OCI-LY1 (cell line): Measurements from ENCODE around the gene C1orf35.

Source experiments
- EZH2 ChIP-seq: fragments of 200-600 bp; sonication (generic), shearing (Covaris generic); IDR thresholded peaks from 2 replicates; pipeline ENCODE4 v1.8.0; 2017; ENCODE audit warnings: borderline replicate concordance, mixed run types, mild to moderate bottlenecking, antibody characterized with exemption, low read length, moderate library complexity, mixed read lengths
- TF ChIP-seq, protein P1 (sequence below): fragments of 200-600 bp; sonication (generic), shearing (Covaris generic); IDR thresholded peaks from 2 replicates; pipeline ENCODE4 v1.5.1; 2017; ENCODE audit warnings: mild to moderate bottlenecking, antibody characterized with exemption, low read length, moderate library complexity, mixed read lengths

DNA sequence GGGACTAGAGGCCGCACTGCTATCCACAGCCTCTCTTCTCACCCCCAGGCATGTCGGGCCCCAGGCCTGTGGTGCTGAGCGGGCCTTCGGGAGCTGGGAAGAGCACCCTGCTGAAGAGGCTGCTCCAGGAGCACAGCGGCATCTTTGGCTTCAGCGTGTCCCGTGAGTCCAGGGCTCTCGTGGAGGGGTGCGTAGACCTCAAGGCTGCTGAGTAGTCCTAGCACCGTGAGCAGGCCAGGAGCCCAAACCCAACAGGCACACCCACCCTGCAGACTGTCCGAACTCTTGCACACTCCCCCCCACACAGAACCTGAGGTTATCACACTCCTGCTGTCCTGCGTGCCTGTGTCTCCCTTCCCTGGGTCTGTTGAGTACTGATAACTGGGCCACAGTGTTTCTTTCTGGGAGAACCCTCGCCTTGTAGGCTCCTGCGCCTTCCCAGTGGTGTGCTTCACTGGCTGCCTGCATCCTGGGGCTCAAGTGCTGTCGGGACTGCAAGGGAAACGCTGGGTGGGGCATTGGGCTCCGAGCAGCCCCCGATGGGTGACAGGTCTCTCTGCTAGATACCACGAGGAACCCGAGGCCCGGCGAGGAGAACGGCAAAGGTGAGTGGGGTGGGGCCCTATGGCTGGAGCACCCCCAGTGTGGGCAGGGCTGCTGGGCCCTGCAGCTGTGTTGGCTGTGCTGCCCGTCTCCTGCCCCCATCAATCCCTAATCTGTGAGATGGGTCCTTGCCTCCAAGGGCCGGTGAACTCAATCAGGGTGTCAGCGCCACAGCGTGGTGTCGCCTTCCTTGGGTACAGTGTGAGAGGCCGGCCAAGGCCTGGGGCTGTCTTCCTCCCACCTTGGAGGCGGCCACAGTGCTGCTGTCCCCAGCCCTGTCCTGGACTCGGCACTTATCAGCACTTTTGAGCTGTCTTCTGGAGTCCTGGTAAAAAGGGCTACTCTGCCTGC is 42.6 kb upstream of the C1orf35 start:
- TF ChIP-seq, protein P1, sequence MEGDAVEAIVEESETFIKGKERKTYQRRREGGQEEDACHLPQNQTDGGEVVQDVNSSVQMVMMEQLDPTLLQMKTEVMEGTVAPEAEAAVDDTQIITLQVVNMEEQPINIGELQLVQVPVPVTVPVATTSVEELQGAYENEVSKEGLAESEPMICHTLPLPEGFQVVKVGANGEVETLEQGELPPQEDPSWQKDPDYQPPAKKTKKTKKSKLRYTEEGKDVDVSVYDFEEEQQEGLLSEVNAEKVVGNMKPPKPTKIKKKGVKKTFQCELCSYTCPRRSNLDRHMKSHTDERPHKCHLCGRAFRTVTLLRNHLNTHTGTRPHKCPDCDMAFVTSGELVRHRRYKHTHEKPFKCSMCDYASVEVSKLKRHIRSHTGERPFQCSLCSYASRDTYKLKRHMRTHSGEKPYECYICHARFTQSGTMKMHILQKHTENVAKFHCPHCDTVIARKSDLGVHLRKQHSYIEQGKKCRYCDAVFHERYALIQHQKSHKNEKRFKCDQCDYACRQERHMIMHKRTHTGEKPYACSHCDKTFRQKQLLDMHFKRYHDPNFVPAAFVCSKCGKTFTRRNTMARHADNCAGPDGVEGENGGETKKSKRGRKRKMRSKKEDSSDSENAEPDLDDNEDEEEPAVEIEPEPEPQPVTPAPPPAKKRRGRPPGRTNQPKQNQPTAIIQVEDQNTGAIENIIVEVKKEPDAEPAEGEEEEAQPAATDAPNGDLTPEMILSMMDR = no peak
- no peak for TF ChIP-seq EZH2
